Skeletal muscle cell (primary cell): ENCODE measurements around the gene AP5Z1.

Source experiments
- DNase-seq: peaks from one replicate; pipeline ENCODE4 v3.0.0-alpha.2; 2010; ENCODE audit warnings: low read depth
- H3K4me3 ChIP-seq: 2 replicates; pipeline ENCODE4 v1.5.1; 2011; ENCODE audit warnings: low read depth, mild to moderate bottlenecking, control low read depth, low read length, moderate library complexity

The AP5Z1 gene

DNA sequence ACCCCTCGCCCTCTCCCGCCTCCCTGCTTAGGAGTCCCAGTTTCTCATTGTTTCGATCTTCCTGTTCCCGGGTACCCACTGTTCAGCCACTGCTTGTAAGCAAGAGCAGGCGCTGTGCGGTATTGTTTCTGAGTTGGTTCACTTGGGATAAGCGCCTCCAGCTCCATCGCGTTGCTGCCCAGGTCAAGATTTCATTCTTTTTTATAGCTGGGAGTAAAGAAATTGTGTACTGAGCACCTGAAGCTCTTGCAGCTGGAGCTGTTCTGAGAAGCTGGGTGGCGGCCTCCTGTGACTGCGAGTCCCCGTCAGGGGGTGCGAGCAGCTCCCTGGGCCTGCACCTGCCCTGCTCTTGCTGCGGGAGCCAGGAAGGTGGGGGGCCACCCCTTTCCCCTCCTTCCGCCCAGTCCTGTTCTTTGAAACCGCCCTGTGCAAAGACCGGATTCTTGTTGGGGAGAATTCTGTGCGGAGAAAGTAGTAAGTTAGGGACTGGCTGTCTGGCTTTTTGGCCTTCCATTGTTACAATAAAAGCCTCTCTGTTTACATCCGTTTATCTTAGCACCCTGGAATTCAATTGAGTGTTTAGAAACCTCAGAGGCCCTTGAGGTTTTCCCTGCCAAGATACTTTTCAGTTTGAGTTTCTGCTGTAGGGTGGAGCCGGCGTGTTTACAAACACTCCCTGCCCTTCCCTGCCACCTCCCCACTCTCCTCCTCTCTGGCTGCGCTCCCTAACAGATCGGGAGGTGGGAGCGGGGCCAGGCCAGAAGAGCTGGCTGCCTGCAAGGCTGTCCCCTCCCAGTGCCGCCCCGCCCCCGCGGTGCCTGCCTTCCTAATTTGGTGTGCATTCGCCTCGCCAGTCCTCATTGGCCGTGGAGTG lies 30.8 kb upstream of the AP5Z1 start:
- peak overlapping the region; percentile 8 for H3K4me3 ChIP-seq

DNA sequence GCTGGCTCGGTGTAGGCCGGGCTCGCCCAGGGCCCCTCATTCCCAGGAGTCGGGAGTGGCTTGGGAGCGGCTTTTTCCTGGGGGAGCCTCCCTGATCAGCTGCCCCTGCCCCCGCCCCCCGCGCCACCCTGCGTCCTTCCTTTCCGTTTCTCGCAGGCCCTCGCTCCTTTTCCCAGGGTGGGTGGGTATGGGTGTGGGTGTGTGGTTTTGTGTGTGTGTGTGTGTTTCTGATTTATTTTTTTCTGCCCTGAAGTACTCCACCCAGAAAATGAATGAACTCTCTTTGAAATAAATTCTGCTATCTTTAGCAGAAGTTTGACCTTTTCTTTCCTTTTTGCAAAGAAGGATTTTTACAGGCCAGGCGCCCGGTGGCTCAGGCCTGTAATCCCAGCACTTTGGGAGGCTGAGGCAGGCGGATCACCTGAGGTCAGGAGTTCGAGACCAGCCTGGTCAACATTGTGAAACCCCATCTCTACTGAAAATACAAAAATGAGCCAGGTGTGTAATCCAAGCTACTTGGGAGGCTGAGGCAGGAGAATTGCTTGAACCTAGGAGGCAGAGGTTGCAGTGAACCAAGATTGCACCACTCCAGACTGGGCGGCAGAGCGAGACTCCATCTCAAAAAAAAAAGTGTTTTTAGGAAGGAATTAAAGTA lies 30.0 kb upstream of the AP5Z1 start:
- no peak for DNase-seq
- peak overlapping the region; percentile 23 for H3K4me3 ChIP-seq

More for the DNA sequence above, 30.8 kb upstream of the AP5Z1 start:
- DNase-seq: peak; percentile 99

DNA sequence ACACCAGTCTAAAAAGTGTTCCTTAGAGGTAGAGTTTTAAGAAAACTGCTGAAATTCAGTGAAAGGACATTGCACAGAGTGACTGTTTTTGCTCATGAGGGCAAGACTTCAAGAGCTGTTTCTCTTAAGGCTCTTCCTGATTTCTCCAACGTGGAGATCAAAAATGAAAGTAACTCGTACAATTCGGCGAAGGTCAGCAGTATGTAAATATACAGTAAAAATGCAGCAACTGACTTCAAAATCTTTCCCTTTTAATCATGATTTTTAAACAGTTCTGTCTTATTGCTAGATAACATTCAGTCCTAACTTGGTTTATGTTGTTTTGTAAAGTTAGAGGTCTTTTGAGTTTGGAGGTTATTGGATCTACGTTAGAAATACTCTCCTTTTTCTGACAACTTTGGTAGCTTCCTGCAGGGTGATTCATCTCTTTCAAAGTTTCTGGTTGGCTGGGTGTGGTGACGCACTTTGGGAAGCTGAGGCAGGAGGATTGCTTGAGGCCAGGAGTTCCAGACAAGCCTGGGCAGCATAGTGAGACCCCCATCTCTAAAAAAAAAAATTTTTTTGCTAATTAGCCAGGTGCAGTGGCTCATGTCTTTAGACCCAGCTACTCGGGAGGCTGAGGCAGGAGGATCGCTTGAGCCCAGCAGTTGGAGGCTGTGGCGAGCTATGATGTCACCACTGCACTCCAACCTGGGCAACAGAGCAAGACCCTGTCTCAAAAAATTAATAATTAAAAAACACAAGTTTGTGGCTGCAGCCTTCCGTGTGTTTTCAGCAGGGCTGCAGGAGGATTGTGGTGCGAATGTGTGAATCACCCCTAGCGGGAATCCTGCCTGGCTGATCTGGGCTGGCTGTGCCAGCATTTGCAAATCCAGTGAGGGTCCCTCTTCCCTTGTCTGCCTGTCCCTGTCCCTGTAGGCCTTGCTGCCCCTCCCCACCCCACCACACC lies 29.2 kb upstream of the AP5Z1 start:
- peak overlapping the region; percentile 23 for H3K4me3 ChIP-seq
- no peak for DNase-seq

DNA sequence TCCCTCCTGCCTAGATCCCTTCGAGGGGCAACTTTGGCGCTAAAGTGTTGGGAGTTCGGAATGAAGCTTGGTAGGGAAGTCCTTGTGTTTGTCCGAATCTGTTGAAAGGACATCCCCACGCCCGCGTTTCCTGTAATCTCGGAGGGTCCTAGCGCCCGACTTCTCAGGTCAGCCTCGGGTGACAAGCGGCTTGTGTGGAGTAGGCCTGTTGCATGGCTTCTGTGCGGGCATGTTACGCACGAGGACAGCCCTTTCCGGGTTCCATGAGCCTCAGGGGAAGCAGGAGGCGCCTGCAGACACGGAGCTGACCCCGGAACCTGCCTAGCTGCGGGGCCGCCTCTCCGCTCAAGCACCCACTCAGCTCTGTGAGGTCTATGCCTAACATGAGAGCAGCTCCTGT lies 28.4 kb upstream of the AP5Z1 start:
- H3K4me3 ChIP-seq: no peak overlapping the region
- no peak for DNase-seq

DNA sequence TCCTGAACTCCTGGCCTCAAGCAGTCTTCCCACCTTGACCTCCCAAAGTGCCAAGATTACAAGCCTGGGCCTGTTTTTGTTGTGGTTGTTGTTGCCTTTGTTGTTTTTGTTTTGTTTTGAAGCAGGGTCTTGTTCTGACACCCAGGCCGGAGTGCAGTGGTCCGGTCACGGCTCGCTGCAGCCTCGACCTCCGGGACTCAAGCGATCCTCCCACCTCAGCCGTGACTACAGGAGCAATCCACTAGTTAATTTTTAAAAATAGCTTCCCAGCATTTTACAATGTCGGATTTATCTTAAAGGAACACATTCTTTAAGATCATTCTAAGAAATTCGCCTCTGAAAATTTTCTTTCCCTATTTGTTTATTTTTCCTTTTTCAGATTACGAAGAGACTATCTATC lies 27.7 kb upstream of the AP5Z1 start:
- DNase-seq: no peak
- no peak overlapping the region for H3K4me3 ChIP-seq

DNA sequence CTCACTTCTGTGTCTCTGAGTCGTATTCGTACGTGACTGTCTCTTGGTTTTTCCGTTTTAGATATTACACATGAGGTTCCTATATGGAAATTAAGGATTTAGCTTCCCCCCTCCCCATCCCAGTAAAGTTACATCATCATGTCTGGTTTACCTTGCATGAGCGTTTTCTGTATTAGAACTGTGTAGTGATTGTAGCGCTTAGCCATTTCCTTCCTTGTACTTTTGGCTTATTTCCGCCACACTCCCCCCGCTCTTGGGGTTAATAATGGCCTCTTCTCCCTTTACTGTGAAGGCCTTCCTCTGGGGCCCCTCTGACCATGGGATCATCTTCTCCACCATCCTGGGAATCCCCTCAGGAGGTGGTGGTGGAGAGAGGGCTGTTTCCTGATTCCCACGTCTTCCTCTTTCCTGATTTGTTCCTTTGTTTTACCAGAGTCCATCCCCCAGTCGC lies 27.2 kb upstream of the AP5Z1 start:
- H3K4me3 ChIP-seq: no peak overlapping the region
- DNase-seq: no peak

DNA sequence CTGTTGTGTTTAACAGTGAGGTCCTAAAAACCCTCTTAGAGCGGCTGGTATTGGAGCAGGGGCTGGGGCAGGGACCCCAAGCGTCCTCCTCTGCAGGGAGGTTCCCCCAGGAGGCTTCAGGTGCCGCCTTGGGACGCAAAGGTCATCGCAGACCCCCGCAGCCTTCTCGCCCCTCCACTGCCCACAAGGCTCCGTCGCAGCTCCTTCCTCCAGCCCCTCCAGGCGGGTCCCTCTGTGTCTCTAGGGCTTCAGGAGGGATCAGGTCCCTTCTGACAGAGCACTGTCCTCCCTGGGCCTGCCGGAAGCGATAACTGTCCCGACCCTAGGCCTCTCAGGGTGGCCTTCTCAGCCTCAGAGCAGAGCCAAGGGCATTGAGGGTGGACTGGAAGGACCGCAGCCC lies 26.1 kb upstream of the AP5Z1 start:
- H3K4me3 ChIP-seq: no peak overlapping the region
- no peak for DNase-seq

DNA sequence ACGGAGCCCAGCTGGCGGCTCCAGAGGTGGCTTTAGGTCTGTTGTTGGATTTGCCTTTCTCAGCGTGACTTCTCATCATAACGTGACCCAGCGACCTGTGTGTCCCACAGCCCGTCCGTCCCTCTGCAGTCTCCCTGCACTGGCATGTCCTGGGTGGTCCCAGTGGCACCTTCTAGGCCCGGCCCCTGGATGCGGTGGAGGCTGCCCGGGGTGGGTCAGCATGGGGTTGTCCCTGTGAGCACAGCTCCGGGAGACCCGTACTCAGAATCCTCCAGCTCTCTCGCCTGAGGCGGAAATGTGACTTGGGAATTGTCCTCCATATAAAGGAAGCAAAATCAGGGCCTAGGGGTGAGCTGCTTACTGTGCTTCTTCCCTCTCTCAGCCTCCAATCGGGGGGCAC lies 25.6 kb upstream of the AP5Z1 start:
- DNase-seq: no peak
- no peak overlapping the region for H3K4me3 ChIP-seq

DNA sequence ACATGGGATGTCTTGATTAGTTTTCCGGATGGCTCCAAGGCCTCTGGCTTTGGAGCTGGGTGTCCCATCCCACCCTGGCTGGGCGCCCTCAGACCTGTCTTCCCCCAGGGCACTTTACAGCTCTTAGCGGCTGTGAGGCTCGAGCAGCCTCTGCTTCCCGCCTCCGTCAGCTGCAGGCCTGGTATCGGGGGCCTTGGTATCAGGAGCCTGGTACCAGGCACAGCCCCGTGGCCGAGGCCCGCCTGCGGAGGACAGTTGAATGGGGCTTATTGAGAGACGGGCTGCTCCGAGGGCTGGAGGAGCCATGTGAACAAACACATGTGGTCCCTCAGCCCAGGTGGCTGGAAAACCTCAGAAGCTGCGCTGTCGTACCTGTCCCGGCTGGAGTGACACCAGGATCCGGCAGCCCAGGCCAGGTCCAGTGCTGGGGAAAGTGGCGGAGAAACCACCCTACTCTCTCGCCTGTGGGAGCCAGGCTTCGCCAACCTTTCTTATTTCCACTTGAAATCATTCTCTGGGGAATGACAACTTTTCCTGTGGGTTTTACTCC lies 23.9 kb upstream of the AP5Z1 start:
- DNase-seq: no peak
- no peak overlapping the region for H3K4me3 ChIP-seq

DNA sequence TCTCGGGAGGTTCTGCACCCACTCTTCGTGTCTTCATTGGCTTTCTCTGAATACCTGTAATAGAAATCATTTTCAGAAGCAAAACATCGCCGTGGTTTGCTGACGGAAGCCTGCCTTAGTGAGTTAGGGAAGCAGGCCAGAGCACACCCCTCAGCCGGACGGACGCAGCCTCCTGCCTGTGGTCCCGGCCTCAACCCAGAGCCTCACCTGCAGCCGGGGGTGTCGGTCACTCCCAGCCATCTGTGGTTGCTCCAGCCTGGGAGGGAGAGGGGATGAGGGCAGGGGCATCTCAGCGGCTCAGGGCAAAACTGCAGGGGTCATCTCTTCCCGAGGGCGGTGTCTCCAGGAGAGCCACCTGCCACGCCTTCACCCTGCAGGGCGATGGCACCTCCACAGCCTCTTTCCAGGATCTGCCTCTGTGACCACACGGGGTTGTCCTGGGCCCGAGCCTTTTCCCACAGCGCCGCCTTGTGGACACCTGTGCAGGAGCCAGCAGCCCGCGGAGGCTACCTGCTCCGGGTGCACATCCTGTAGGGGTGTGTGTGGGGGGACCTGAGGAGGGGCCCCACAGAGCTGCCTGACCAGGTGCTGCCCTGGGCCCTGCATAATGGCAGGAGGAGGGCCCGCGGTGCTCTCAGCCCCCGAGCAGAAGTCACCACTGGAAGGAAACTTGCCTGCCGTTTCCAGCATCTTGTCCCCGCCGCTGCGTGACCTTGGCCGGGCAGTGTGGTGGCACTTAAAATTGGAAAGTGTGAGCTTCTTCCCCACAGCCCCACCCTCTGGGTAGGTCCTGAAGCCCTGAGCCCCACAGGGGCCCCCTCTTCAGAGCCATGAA lies 21.6 kb upstream of the AP5Z1 start:
- H3K4me3 ChIP-seq: no peak overlapping the region
- DNase-seq: no peak

DNA sequence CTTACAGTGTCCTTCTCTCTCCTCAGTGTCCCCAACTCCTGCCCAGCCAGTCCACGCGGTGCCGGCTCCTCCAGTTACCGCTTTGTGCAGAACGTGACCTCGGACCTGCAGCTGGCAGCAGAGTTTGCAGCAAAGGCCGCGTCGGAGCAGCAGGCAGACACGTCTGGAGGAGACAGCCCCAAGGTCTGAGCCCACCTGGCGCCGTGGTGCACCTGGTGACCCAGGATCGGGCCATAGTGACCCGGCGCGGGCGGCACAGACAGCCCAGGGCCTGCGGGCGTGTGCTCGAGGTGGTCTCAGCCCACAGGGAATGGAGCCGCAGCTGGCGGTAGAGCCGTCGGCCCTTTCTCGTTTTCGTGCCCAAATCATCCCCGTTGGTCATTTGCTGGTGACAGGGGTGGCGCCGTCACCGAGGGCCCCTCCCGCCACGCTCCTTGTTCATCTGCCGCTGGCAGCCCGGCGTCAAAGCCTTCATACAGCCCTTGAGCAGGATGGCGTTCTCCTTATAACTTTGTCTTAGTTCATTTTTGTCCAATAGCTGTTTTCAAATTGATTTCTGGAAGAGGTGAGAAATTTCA lies 20.9 kb upstream of the AP5Z1 start:
- H3K4me3 ChIP-seq: no peak overlapping the region

DNA sequence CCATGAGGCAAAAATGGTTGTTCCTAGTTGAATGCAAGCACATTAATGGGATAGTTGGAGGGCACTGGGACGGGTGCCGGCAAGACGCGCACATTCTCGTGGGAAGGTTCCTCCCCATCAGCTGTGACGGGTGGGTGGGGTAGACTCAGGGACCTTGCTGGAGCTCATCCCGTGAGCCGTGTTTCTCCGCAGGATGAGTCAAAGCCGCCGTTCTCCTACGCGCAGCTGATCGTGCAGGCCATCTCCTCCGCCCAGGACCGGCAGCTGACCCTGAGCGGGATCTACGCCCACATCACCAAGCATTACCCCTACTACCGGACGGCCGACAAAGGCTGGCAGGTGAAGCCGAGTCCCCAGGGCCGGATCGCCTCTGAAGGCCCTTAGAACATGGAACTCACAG lies 20.4 kb upstream of the AP5Z1 start:
- H3K4me3 ChIP-seq: no peak overlapping the region
- DNase-seq: no peak

More for the DNA sequence above, 20.9 kb upstream of the AP5Z1 start:
- DNase-seq: no peak

DNA sequence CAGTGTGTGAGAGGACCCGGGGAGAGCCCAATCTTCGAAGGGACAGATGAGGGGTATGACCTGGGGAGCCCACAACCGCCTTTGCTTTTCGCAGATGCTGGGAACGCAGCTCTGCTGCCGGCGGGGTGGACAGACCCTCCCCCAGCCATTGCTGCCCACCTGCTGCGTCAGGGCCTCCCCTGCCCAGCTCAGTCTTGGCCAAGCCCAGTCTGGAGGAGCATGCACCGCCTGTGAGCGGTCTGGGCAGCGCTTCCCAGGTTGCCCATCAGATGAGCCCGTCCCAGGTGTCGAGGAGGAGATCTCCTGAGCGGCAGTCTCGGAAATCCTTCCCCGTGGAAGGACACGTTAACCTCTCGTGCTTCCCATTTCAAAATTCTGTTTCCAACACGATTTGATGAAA lies 17.3 kb upstream of the AP5Z1 start:
- no peak for DNase-seq

DNA sequence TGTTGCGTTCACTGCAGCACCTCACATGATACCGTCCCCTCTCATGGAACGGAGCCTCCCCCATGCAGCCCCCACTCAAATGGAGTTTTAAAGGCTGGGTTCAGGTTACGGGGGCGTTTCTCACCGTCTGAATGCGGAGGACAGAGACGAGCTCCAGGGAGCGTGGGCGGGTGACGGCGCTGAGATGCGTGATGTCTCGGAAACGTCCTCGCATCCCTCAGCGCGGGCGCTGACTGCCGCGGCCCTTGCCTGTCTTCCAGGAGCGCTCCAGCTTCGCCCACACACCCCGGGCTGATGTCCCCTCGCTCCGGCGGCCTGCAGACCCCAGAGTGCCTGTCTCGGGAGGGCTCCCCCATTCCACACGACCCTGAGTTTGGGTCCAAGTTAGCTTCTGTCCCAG lies 16.6 kb upstream of the AP5Z1 start:
- no peak for DNase-seq
- no peak overlapping the region for H3K4me3 ChIP-seq

More for the DNA sequence above, 17.3 kb upstream of the AP5Z1 start:
- H3K4me3 ChIP-seq: no peak overlapping the region

DNA sequence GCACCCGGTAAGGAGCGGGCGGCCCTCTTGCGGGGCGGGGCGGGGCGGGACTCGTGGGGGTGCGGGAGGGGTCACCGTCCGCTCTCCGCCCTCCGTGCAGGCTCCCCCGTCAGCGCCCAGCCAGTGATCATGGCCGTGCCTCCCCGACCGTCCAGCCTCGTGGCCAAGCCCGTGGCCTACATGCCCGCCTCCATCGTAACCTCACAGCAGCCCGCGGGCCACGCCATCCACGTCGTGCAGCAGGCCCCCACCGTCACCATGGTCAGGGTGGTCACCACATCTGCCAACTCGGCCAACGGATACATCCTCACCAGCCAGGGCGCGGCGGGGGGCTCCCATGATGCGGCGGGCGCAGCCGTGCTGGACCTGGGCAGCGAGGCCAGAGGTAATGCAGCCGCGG lies 16.2 kb upstream of the AP5Z1 start:
- no peak overlapping the region for H3K4me3 ChIP-seq
- no peak for DNase-seq

DNA sequence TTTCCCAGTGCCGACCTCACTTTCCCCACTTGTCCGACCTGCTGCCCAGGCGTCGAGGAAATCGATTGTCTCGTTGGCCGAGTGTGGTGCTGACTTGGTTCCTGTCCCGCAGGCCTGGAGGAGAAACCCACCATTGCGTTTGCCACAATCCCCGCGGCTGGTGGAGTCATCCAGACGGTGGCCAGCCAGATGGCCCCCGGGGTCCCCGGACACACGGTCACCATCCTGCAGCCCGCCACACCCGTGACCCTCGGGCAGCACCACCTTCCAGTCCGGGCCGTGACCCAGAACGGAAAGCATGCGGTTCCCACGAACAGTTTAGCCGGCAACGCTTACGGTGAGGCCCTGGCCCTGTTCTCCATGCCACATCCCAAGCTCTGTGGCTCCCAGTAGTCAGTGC lies 14.5 kb upstream of the AP5Z1 start:
- no peak for DNase-seq
- no peak overlapping the region for H3K4me3 ChIP-seq

DNA sequence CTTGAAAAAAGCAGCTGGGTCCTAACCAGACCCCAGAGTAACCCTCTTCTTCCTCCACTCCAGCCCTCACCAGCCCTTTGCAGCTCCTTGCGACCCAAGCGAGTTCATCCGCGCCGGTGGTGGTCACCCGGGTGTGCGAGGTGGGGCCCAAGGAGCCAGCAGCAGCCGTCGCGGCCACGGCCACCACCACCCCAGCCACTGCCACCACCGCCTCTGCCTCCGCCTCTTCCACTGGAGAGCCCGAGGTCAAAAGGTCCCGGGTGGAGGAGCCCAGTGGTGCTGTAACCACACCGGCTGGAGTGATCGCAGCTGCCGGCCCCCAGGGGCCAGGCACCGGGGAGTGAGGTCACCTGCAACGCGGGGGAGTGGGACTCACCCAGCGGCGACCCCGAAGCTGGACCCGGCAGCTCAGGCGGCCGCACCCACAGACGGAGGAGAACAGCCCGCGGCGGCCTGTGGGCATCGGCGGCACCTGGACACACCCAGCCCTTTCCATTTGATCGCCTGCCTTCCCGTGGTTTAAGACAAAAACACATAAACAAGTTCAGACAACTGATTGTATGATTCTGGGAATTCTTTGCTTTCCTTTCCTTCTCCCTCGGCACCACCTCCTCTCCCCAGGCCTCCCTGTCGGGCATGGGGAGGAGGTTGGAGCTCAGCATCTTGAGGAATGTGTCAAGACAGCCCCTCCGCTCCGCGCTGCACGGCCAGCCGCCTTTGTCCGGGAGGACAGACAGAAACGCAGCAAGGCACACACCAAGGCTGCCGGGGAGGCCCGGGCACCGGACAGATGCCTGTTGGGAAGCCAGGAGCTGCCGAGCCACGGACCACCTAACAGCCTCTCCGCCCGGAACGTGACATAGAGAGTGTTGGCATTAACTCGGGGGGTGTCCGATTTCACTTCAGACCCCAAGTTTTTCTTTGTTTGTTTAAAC lies 13.0 kb upstream of the AP5Z1 start:
- no peak overlapping the region for H3K4me3 ChIP-seq

More for the DNA sequence above, 13.0 kb upstream of the AP5Z1 start:
- DNase-seq: no peak
